HS-5 (cell line): ENCODE measurements around the gene EXPH5.

Experiments used
- DNase-seq: peaks from one replicate; pipeline ENCODE4 v3.0.0-alpha.2; 2012; ENCODE audit warnings: low read depth

Gene EXPH5

DNA sequence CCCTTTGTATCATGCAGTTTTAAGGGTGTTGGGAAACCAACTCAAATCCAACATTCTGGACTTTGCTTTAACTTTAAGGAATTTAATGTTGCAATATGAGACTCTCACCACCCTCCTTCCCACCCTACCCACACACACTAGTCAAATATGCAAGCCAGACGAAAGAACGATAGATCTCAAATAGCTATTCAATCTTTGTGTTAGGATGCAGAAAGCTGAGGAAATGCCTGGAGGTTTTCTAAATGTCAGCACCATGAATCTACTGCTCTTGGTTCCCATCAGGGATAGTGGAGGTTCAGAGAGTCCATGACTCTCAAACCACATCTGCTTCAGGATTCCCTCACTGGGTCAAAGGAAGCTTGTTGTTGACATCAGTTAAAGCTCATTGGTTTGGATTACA, 33.7 kb downstream of the EXPH5 start:
- DNase-seq: peak; percentile 1

DNA sequence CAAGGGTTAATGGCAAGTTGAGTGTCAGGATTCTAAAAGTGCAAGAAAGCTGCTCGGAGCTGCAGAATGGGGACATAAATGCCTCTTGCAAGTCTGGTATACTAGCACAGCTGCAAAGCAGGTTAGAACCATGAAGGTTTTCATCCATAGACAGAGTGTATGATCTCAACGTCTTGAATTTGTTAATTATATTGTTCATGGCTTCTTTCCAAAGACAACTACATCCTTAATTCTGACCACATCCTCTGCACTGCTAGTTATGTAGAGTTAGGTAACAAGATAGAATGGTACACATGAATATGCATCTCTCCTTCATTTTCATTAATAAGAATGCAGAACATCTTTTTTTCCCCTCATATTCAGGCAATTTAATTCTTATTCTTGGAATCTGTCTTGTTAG, 34.2 kb downstream of the EXPH5 start:
- peak; percentile 8 for DNase-seq

- no peak for DNase-seq
Measured at GRCh38 chr11:108558222-108558621, 35.3 kb downstream of the EXPH5 start.

DNA sequence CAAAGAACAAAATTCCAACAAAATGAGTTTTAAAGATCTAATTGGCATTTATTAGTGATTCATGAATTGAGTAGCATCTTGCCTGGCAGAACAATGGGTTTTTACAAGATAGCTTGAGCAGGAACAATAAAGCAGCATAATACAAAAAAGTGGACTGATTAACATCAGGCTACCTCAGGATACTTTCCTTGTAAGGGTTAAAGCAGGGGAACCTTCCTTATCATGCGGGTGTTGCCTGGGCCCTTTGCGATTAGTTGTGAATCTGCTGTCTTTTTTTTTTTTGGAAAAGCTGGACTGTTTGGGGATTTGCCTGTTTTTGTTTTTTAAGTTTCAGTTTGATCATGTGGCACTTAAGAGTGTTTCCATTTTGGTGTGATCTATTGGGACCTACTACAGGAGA, 37.5 kb downstream of the EXPH5 start:
- no peak for DNase-seq

- DNase-seq: no peak
Measured at GRCh38 chr11:108551651-108552462, 41.7 kb downstream of the EXPH5 start.

- no peak for DNase-seq
Measured at GRCh38 chr11:108549319-108549885, 44.2 kb downstream of the EXPH5 start.

DNA sequence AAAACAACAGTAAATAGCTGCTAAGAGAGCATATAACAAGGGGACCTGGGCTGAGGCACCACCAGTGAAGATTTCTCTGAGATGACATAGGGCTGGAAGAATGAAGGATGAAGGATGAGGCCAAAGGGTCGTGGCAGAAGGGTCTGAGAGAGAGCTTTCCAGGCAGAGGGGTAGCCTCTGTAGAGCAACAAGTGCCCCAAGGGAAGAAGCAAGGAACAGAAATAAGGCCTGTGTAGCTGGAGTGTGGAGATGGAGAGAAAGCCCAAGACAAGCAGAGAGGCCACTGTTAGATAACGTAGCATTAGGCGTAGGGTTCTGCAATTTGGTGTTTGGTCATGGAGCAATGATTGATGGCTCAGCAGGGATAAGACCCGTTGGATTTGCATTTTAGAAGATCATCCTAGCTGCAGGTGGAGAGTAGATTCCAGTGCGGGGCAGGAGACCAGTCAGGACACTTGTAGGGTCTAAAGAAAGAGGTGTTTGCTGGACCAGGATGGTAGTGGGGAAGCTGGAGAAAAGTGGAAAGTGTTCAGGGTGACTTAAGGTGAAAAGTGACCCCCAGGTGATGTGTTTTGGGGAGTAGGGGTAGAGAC, 47.6 kb downstream of the EXPH5 start:
- no peak for DNase-seq

GRCh38 chr11:108543316-108543964, 50.1 kb downstream of the EXPH5 start:
- no peak for DNase-seq

DNA sequence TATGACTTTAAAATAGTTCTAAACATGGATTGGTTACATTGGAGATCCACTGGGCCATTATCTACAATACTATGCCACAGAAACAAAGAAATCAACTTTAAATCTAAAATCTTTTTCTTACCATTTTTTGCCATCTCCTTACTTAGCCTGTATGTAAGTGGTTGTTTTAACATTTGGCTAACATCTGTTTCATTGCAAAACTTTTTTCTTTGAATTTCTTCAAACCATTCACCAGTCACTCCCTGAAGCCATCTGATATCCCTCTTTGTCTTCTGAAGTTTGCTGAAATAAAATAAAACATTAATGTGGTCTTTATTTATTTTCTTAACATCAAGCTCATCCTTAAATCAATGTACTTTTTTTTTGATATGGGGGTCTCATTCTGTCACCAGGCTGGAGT, 52.0 kb downstream of the EXPH5 start:
- DNase-seq: no peak

DNA sequence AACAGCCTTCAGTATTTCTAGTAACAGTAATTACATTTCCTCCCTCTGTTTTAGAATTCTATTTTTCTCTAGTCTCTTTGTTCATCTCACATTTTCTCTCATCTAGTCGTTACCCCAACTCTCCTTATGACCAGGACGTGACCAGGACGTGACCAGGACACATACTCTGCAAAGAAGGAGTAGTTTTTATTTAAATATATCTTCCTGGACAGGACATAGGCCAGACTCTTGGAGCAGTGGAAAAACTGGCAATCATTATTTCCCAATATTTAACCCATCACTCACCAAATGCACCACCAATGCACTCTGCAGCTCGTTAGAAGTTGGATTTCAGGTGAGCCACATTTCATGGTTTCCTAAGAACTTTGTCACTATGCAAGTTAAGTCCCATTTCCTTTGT, 55.1 kb downstream of the EXPH5 start:
- no peak for DNase-seq

GRCh38 chr11:108538022-108538424, 55.5 kb downstream of the EXPH5 start:
- DNase-seq: no peak

DNA sequence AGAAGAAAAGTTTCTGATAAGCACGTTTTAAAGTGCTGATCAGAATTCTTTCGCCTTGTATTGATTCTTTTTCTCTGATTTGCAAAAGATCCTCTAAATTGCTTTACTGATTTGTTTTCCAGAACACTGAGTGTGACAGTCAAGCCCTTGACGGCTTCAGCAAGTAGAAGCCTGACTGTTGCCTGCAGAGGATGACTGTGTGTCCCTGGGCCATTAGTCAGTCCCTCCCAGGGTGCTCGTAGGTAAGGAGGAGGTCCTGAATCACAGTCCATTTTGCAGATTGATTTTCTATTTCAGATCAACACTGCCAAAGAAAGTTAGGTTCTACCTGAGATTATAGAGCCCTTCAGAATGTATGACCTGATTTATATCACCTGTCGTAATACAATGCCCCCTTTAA, 56.8 kb downstream of the EXPH5 start:
- DNase-seq: no peak

DNA sequence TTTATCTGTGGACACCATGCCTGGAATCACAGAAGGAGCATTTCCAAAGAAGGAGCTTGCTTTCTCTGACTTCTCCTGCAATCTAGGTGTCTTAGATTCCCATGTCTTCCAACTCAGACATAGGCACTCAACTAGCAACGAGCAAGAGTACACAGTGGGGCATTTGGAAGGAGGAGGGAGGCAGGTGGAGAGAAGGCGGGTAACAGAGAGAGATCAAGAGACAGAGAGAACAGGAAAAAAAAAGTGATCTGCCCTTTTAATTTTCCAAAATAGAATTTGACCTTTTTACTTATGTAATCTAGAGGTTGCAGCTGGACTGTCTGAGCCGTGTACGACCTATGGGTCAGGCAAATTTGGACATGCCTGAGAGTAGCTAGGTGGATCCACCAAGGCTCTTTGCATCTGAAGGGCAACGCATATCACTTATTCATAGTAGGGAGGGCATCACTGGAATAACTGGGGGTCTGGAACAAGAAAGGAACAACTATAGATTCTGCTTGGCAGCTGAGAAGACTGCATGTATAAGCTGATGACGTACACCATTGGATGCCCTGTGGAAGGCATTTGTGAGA, 58.1 kb downstream of the EXPH5 start:
- DNase-seq: no peak

DNA sequence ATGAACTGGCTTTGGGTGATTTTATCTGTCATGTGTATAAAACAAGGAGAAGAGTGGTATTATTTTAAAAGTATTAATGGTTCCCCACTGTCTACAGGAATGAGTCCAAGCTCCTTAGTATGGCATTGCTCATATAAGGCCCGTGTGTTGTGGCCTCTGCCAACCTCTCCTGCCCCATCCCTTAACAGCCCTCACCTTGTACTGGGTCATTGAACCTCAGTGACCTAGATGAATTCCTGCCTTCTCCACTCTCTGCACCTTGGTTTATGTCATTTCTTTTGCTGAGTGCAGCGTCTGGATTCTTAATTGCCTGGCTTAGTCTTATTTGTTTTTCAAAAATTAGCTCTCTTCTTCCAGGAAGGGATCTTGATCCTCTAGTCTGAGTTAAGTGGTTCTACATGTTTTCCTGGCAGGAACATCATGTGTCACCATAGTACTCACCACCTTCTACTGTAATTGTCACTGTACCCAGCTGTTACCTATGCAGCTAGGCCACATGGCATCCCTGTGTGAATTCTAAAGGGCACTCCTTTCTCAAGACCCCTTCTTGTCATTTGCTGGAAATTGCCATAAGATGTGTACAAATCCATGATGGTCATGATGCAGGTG, 59.2 kb downstream of the EXPH5 start:
- no peak for DNase-seq

DNA sequence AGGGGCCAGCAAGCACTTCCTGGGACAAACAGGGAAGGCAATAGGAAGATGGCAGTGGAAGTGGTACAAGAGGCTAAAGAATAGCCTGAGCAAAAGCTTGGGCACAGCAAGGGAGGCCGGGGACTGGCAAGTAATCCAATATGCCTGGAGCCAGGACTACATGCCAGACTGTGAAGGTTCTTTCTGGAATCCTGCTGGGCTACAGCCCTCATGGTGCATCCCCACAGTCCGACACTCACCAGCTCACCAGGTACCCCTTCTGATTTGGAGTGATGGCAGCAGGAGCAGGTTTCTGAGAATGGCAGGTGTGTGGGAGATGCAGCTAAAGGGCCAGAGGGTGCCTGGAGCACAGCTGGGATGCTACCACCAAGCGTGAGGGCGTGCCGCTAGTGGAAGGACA, 63.1 kb downstream of the EXPH5 start:
- DNase-seq: no peak

GRCh38 chr11:108527382-108527781, 66.2 kb downstream of the EXPH5 start:
- no peak for DNase-seq

DNA sequence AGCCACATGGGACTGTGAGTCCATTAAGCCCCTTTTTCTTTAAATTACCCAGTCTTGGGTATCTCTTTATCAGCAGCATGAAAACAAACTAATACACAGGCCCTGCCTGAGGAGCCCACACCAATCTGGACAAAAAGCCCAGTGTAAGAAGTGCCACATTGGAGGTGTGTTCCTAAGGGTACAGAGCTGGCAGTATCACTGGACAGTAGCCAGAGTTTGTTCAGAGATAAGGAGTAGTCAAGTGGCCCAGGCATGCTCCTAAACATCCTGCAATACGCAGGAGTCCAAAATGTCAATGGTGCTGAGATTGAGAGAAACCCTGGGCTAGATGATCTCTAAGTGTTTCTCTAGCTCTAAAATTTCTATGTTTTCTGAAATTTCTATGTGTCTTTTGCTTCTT, 68.4 kb downstream of the EXPH5 start:
- no peak for DNase-seq

- no peak for DNase-seq
Measured at GRCh38 chr11:108524422-108524821, 69.1 kb downstream of the EXPH5 start.

DNA sequence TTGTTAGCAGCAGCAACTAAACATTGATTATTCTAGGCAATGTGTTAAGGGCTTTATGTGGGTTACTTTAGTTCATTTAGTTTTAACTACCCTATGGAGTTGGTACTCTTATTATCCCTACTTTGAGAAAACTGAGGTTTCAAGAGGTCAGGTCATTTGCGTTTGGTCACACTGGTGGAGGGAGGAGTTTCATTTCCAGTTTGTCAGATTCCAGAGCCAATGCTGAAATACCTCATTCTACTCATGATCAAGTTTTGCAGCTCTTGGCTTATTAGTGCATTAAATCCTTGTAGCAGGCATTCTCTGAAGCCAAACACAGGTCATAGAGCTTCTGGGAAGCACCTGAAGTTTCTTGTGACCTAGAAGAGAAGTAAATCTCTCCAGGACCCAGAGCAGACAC, 71.2 kb downstream of the EXPH5 start:
- DNase-seq: no peak

GRCh38 chr11:108518581-108518980, 75.0 kb downstream of the EXPH5 start:
- no peak for DNase-seq

DNA sequence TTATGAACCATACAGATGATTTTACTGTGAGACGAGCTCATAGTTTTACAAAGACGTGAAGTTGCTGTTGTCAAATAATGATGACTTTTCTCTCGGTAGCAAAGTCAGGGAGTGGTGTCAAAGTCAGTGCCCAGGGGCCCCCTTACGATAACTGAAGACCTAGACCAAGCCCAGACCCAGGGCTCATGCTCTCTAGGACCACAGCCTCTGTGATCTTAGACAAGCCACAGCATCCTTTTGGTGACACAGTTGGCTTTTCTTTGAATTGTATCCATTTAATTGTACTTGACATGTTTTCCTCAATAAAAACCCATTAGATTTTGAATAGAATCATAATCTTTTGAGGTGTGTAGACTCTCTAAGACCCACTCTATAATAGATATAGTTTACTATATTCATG, 77.4 kb downstream of the EXPH5 start:
- no peak for DNase-seq

GRCh38 chr11:108512708-108513107, 80.9 kb downstream of the EXPH5 start:
- DNase-seq: no peak
